HepG2 (cell line): ENCODE data around the gene RTN4RL2. TPM values are rescaled to one million over a fixed set of nuclear protein-coding genes. Genes with fewer than 3 reads are reported as not detected.
A peak's percentile ranks its signal among the peaks of the same experiment; 100 is the strongest.
"Not testable (repeated sequence)": the region's sequence is repeated elsewhere in the genome, so short reads cannot be mapped to it uniquely, and the experiment has no call there.

ENCODE experiments used
- ATAC-seq: fragments of 200-7000 bp; cut with Tn5 transposase; 3 replicates; pipeline ENCODE4 v1.9.1; 2020; ENCODE audit warnings: mild to moderate bottlenecking, moderate library complexity
- BruUV-seq: library from RNA; stranded (reverse); fragments of 400-500 nt; replicated peaks from 2 replicates; lab custom pipeline; 2021; lab: Mats Ljungman, UMichigan
- CTCF ChIA-PET: fragments of 300-600 bp; formaldehyde crosslinking; extraction: SDS; loops from one replicate; lab custom pipeline; 2021; ENCODE audit warnings: low total read pairs, inconsistent platforms, low intra/inter-chr PET ratio; lab: Yijun Ruan, JAX
- POLR2A ChIA-PET: fragments of 350-600 bp; sonication (Branson Sonifier 250); formaldehyde crosslinking; loops from one replicate; lab custom pipeline; 2020; ENCODE audit warnings: antibody characterized with exemption, inconsistent platforms; lab: Yijun Ruan, JAX
- DNase-seq: peaks from one replicate; pipeline ENCODE4 v3.0.0-alpha.2; 2015; ENCODE audit warnings: low spot score
- FAIRE-seq: peaks from 3 replicates; lab custom pipeline; 2011; peaks lifted over from hg19 to GRCh38; lab: Jason Lieb, UNC
- H2AFZ ChIP-seq: one replicate; pipeline ENCODE4 v1.6.1; 2011; ENCODE audit warnings: low read length, inconsistent platforms
- H3K27ac ChIP-seq: fragments of 300-600 bp; 3 replicates; pipeline ENCODE4 v1.8.0; 2011; ENCODE audit warnings: mixed run types, mild to moderate bottlenecking, mixed read lengths, low read length, inconsistent platforms; ENCODE audit not compliant: insufficient read depth; ENCODE audit errors: extremely low read length
- H3K27me3 ChIP-seq, 2 experiments: fragments of 200-600 bp in 1 of 2; 2 replicates in 1 of 2; 3 replicates in 1 of 2; pipeline versions ENCODE4 v1.6.0 to v1.8.0; 2011; ENCODE audit warnings: low read length in 2 of 2, mild to moderate bottlenecking in 2 of 2, moderate library complexity in 2 of 2, inconsistent platforms in 1 of 2; ENCODE audit not compliant: insufficient read depth in 2 of 2, control insufficient read depth in 1 of 2
- H3K36me3 ChIP-seq, 2 experiments: fragments of 200-600 bp in 1 of 2; replicated peaks in 1 of 2; 2 replicates in 1 of 2; 3 replicates in 1 of 2; pipeline versions ENCODE4 v1.5.1 to v1.8.0; 2011; ENCODE audit warnings: low read length in 2 of 2, inconsistent platforms in 1 of 2; ENCODE audit not compliant: insufficient read depth in 2 of 2, control insufficient read depth in 1 of 2
- H3K4me1 ChIP-seq: 2 replicates; pipeline ENCODE4 v1.5.1; 2012; ENCODE audit warnings: low read length, inconsistent platforms; ENCODE audit not compliant: insufficient read depth
- H3K4me2 ChIP-seq: 2 replicates; pipeline ENCODE4 v1.6.0; 2011; ENCODE audit warnings: low read depth, low read length, inconsistent platforms
- H3K4me3 ChIP-seq, 3 experiments: fragments of 200-600 bp in 1 of 3; sonication (generic), shearing (Covaris generic) in 1 of 3; replicated peaks in 1 of 3; 2 replicates each; pipeline ENCODE4 v1.5.1; 2011 to 2016; ENCODE audit warnings: low read length in 3 of 3, inconsistent platforms in 2 of 3, low read depth in 2 of 3, mild to moderate bottlenecking in 2 of 3, control low read depth in 1 of 3, mixed read lengths in 1 of 3; ENCODE audit not compliant: insufficient read depth in 1 of 3
- H3K79me2 ChIP-seq: one replicate; pipeline ENCODE4 v1.6.1; 2011; ENCODE audit warnings: low read length, inconsistent platforms; ENCODE audit not compliant: insufficient read depth
- H3K9ac ChIP-seq: 2 replicates; pipeline ENCODE4 v1.6.0; 2011; ENCODE audit warnings: mild to moderate bottlenecking, low read depth, low read length, inconsistent platforms; ENCODE audit not compliant: insufficient read depth
- H3K9me3 ChIP-seq: 2 replicates; pipeline ENCODE4 v1.5.1; 2012; ENCODE audit warnings: mild to moderate bottlenecking, low read length
- H4K20me1 ChIP-seq: 2 replicates; pipeline ENCODE4 v1.6.0; 2011; ENCODE audit warnings: inconsistent platforms, mild to moderate bottlenecking, low read length, moderate library complexity; ENCODE audit not compliant: insufficient read depth
- NR2F6 ChIP-seq, 2 experiments: IDR thresholded peaks; 2 replicates each; pipeline ENCODE4 v1.6.1; 2016; ENCODE audit warnings: antibody characterized with exemption in 1 of 2, mild to moderate bottlenecking in 1 of 2
- PHF21A ChIP-seq: sonication (generic); formaldehyde crosslinking; IDR thresholded peaks from 2 replicates; pipeline ENCODE4 v1.5.0; 2020; ENCODE audit warnings: mild to moderate bottlenecking, missing genetic modification reagents
- ZBTB33 ChIP-seq: sonication (generic); formaldehyde crosslinking; IDR thresholded peaks from 2 replicates; pipeline ENCODE4 v1.4.0; 2020; ENCODE audit warnings: missing genetic modification reagents
- ZMYM3 ChIP-seq: sonication (generic); formaldehyde crosslinking; IDR thresholded peaks from 2 replicates; pipeline ENCODE4 v1.5.1; 2020; ENCODE audit warnings: mild to moderate bottlenecking, missing genetic modification reagents
- ZNF687 ChIP-seq: sonication (generic); formaldehyde crosslinking; IDR thresholded peaks from 2 replicates; pipeline ENCODE4 v1.5.1; 2020; ENCODE audit warnings: mild to moderate bottlenecking, missing genetic modification reagents, moderate library complexity
- WGBS: methylation state at CpG from one replicate; pipeline ENCODE4 v1.1.6; 2017; ENCODE audit warnings: low lambda C conversion rate; 5-methylcytosine and 5-hydroxymethylcytosine counted together
- in situ Hi-C: cut with HindIII; loops from 2 replicates; pipeline ENCODE4 v1.10.0; 2017; ENCODE audit warnings: low pct_unique_long_range_greater_than_20kb; ENCODE audit not compliant: extremely low pct_ligation_motif_present
- intact Hi-C: fragments of 100-400 bp; cut with micrococcal nuclease; formaldehyde crosslinking; loops from one replicate; pipeline ENCODE4 v1.10.0; 2022; ENCODE audit not compliant: unreplicated experiment
- polyA plus RNA-seq, 8 experiments: library from polyadenylated mRNA; depleted of rRNA in 3 of 8; stranded (reverse) in 7 of 8; unstranded in 1 of 8; fragments of >200 nt; fragmentation: Illumina TruSeq in 4 of 8; extraction: Trizol in 4 of 8; gene quantifications; 2 replicates each; pipeline versions ENCODE4 v1.2.1 to v1.2.3, GENCODE V29; 2011 to 2016; ENCODE audit warnings: low read depth in 4 of 8, missing spikeins in 1 of 8, mixed read lengths in 1 of 8; ENCODE audit not compliant: insufficient read depth in 1 of 8
- total RNA-seq, 5 experiments: library from RNA; depleted of rRNA; stranded (reverse); fragments of >200 nt; fragmentation: Illumina TruSeq; extraction: Trizol; gene quantifications; 2 replicates each; pipeline ENCODE4 v1.2.3, GENCODE V29; 2016; ENCODE audit warnings: low read depth in 1 of 5
- TF ChIP-seq, protein P1 (sequence below): sonication (generic); formaldehyde crosslinking; IDR thresholded peaks from 2 replicates; pipeline ENCODE4 v1.5.0; 2020; ENCODE audit warnings: mild to moderate bottlenecking, missing genetic modification reagents

Gene RTN4RL2
- total and polyA plus RNA-seq, 2 of the 13 experiments (the other 11 are each of a cell fraction or from before 2014, with no cell fraction given): 1.3 to 4.3 TPM

DNA sequence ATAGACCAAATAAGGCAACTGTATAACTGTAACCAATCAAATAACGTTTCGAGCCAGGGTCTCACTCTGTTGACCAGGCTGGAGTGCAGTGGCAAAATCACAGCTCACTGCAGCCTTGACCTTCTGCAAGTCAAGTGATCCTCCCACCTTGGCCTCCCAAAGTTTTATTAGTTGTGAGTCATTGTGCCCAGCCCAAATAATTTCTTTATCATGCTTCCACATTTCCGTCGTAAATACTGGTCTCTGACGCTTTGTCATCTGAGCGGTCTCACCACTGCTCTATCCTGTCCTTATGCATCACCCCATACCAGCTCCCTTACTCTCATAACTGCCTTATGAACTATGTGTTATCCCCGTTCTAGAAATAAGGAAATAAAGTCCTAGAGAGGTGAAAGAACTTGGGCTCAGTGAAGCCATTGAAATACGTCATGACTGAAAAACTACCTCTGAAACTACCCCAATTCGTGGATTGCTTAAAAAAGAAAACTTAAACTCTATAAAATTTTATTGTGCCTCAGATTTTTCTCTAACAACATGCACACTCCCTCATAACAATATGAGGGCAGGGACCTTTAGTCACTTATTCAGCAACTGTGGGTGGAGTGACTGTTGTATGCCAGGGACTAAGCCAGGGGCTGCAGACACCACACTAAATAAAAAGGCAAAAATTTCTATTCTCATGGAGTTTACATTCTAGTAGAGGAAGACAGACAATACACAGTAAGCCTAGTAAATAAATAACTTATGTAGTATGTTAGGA, 15.8 kb upstream of the RTN4RL2 start:
- Histone ChIP-seq H4K20me1 (no peaks in the 10 kb centered on the region), H3K27ac (no peak overlapping the region), H3K9me3 (no peaks in the 10 kb centered on the region), H3K4me3 (no peak overlapping the region), H3K27me3 (no peaks in the 10 kb centered on the region), H3K79me2 (no peaks in the 10 kb centered on the region), H3K4me1 (peaks cover 55% of the 10 kb centered on the region), H2AFZ (no peak overlapping the region), H3K4me2 (no peak overlapping the region), H3K36me3 (no peaks in the 10 kb centered on the region), H3K9ac (no peak overlapping the region)
- no TSS peak for BruUV-seq
- no peak for TF ChIP-seq NR2F6 (IDR thresholded peaks at IDR 0.05)
- TF ChIP-seq NR2F6 (CRISPR knock-in tag; IDR thresholded peaks at IDR 0.05): 0 out of 2 replicates have a peak, but pooled peaks have one; percentile 29
- no peak for TF ChIP-seq PHF21A (CRISPR knock-in tag)
- TF ChIP-seq, protein P1, sequence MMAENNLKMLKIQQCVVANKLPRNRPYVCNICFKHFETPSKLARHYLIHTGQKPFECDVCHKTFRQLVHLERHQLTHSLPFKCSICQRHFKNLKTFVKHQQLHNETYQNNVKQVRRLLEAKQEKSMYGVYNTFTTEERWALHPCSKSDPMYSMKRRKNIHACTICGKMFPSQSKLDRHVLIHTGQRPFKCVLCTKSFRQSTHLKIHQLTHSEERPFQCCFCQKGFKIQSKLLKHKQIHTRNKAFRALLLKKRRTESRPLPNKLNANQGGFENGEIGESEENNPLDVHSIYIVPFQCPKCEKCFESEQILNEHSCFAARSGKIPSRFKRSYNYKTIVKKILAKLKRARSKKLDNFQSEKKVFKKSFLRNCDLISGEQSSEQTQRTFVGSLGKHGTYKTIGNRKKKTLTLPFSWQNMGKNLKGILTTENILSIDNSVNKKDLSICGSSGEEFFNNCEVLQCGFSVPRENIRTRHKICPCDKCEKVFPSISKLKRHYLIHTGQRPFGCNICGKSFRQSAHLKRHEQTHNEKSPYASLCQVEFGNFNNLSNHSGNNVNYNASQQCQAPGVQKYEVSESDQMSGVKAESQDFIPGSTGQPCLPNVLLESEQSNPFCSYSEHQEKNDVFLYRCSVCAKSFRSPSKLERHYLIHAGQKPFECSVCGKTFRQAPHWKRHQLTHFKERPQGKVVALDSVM (CRISPR knock-in tag): peak; percentile 53; the same call in 1 of the 2 replicates
- ATAC-seq (no peak), DNase-seq (no peak), FAIRE-seq (no peak)
- ChIA-PET CTCF (no interaction called here), POLR2A (interaction anchor here (1.5 kb wide), 1 partner anchor 9 kb away, joined by 3 read pairs; no protein-coding TSS in a partner anchor)
- in situ Hi-C loops: loop anchor here (10.0 kb wide), 1 partner anchor 60 kb away; the partner anchor contains the start of gene PRG3
- 67% methylated on average over 9 of the region's 9 CpGs for WGBS
- intact Hi-C loops: loop anchor here (5.0 kb wide), 1 partner anchor 223 kb away; the partner anchor contains the start of gene ZDHHC5

GRCh38 chr11:57445122-57445394, 15.3 kb upstream of the RTN4RL2 start:
- not testable (repeated sequence) for DNase-seq, H3K4me3 ChIP-seq
- WGBS: 58% methylated on average over 9 of the region's 9 CpGs

More at GRCh38 chr11:57445122-57445394, 15.3 kb upstream of the RTN4RL2 start:
- POLR2A ChIA-PET: interaction anchor here (1.5 kb wide), 1 partner anchor 9 kb away, joined by 3 read pairs; no protein-coding TSS in a partner anchor
- intact Hi-C loops, H3K27me3 ChIP-seq, ATAC-seq, H3K79me2 ChIP-seq, H3K36me3 ChIP-seq, CTCF ChIA-PET, H2AFZ ChIP-seq, H3K9me3 ChIP-seq, H3K27ac ChIP-seq, H3K9ac ChIP-seq, H3K4me2 ChIP-seq, H4K20me1 ChIP-seq, FAIRE-seq, BruUV-seq: not testable (repeated sequence)
- 0 out of 2 replicates have a peak, but pooled peaks have one; percentile 17 for TF ChIP-seq ZNF687
- TF ChIP-seq ZMYM3 (CRISPR knock-in tag): 0 out of 2 replicates have a peak, but pooled peaks have one; percentile 19
- TF ChIP-seq ZBTB33 (CRISPR knock-in tag): 0 out of 2 replicates have a peak, but pooled peaks have one; percentile 20
- H3K4me1 ChIP-seq: peaks cover 50% of the 10 kb centered on the region
- in situ Hi-C loops: loop anchor here (10.0 kb wide), 1 partner anchor 60 kb away; the partner anchor contains the start of gene PRG3
